Measurements from ENCODE around the gene TMEM156.

- TF ChIP-seq, protein P1, sequence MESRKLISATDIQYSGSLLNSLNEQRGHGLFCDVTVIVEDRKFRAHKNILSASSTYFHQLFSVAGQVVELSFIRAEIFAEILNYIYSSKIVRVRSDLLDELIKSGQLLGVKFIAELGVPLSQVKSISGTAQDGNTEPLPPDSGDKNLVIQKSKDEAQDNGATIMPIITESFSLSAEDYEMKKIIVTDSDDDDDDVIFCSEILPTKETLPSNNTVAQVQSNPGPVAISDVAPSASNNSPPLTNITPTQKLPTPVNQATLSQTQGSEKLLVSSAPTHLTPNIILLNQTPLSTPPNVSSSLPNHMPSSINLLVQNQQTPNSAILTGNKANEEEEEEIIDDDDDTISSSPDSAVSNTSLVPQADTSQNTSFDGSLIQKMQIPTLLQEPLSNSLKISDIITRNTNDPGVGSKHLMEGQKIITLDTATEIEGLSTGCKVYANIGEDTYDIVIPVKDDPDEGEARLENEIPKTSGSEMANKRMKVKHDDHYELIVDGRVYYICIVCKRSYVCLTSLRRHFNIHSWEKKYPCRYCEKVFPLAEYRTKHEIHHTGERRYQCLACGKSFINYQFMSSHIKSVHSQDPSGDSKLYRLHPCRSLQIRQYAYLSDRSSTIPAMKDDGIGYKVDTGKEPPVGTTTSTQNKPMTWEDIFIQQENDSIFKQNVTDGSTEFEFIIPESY (IDR thresholded peaks at IDR 0.05), result no peak
- TF ChIP-seq RAD21 (IDR thresholded peaks at IDR 0.05), result no peak
- TF ChIP-seq CTCF (IDR thresholded peaks at IDR 0.05; ENCODE audit: low read depth, low read length, missing input control), result no peak
- TF ChIP-seq, protein P2, sequence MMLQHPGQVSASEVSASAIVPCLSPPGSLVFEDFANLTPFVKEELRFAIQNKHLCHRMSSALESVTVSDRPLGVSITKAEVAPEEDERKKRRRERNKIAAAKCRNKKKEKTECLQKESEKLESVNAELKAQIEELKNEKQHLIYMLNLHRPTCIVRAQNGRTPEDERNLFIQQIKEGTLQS (IDR thresholded peaks at IDR 0.05), result no peak
- TF ChIP-seq GABPA (IDR thresholded peaks at IDR 0.05 in 1 of 2, conservative IDR thresholded peaks at IDR 0.05 in 1 of 2), result no peak
- no peak for TF ChIP-seq SP1 (IDR thresholded peaks at IDR 0.05)
- TF ChIP-seq EGR1 (IDR thresholded peaks at IDR 0.05; ENCODE audit: low read depth in 2 of 2), result no peak
- TF ChIP-seq REST (IDR thresholded peaks at IDR 0.05), result no peak
- TF ChIP-seq YY1 (IDR thresholded peaks at IDR 0.05), result no peak
- no peak for TF ChIP-seq TAF1 (conservative IDR thresholded peaks at IDR 0.05)
- TF ChIP-seq MAX (IDR thresholded peaks at IDR 0.05), result no peak
- no peak for TF ChIP-seq JUND (IDR thresholded peaks at IDR 0.05)
- TF ChIP-seq FOXA1 (IDR thresholded peaks at IDR 0.05), result no peak
Observed at GRCh38 chr4:38917481-38918025, 114.7 kb downstream of the TMEM156 start.
